Peyer's patch (tissue), 4 donors: ENCODE measurements around the gene UBE2F. TPM values are rescaled to one million over a fixed set of nuclear protein-coding genes. Genes with fewer than 3 reads are reported as not detected.
"Not testable (repeated sequence)": the region's sequence is repeated elsewhere in the genome, so short reads cannot be mapped to it uniquely, and the experiment has no call there.

ENCODE experiments used
- DNase-seq, 3 donors: peaks; one replicate each; pipeline ENCODE4 v3.0.0-alpha.2; 2017 to 2019
- H3K27ac ChIP-seq, 4 donors: fragments of 200-600 bp; sonication (generic); one replicate each; pipeline ENCODE4 v1.5.1; 2016 to 2019
- H3K27me3 ChIP-seq, 2 donors: fragments of 200-600 bp; sonication (generic); one replicate each; pipeline ENCODE4 v1.5.1; 2019
- H3K36me3 ChIP-seq, 3 donors: fragments of 200-600 bp; sonication (generic); one replicate each; pipeline ENCODE4 v1.5.1; 2016 to 2019
- H3K4me1 ChIP-seq, 4 donors: fragments of 200-600 bp; sonication (generic); one replicate each; pipeline ENCODE4 v1.5.1; 2016 to 2019
- H3K4me3 ChIP-seq, 4 donors: fragments of 200-600 bp; sonication (generic); 1 replicate in 3 of 4; 2 replicates in 1 of 4; pipeline ENCODE4 v1.5.1; 2016 to 2019; ENCODE audit warnings: mild to moderate bottlenecking in 1 of 4
- H3K9me3 ChIP-seq, 4 donors: fragments of 200-600 bp; sonication (generic); one replicate each; pipeline ENCODE4 v1.5.1; 2016 to 2019; ENCODE audit warnings: mild to moderate bottlenecking in 1 of 4
- POLR2A ChIP-seq, 2 donors: fragments of 450-650 bp; IDR thresholded peaks; one replicate each; pipeline ENCODE4 v1.5.1; 2017; ENCODE audit warnings: antibody characterized with exemption in 2 of 2, mild to moderate bottlenecking in 2 of 2, moderate library complexity in 2 of 2
- total RNA-seq, 4 donors: library from RNA; depleted of rRNA; stranded (reverse); fragments of >200 nt; gene quantifications; one replicate each; pipeline ENCODE4 v1.1.0, GENCODE V29; 2016
- TF ChIP-seq, protein P1 (sequence below), 6 experiments: fragments of 450-650 bp in 4 of 6; fragments of 200-600 bp in 2 of 6; sonication (generic) in 1 of 6; IDR thresholded peaks; one replicate each; pipeline ENCODE4 v1.5.1; 2017 to 2019; ENCODE audit warnings: antibody characterized with exemption in 6 of 6, mild to moderate bottlenecking in 3 of 6, moderate library complexity in 1 of 6

Gene UBE2F
- total RNA-seq, 4 donors from 2014 or later: 21.5 to 67.7 (median 50.3) TPM

GRCh38 chr2:237964578-237965404 is 2.0 kb upstream of the UBE2F start:
- Histone ChIP-seq H3K27me3 (no peaks in the 10 kb centered on the region), H3K4me3 (no peak overlapping the region), H3K9me3 (peaks cover 0 to 15% (median 6%) of the 10 kb centered on the region in 4 donors), H3K36me3 (no peaks in the 10 kb centered on the region), H3K27ac (peak overlapping the region in 3 of 4 donors; percentile 37 to 83 (median 79)), H3K4me1 (peaks cover 0 to 27% (median 12%) of the 10 kb centered on the region in 4 donors)
- DNase-seq: peak in 2 of 3 donors; percentile 82 to 87
- TF ChIP-seq, protein P1, sequence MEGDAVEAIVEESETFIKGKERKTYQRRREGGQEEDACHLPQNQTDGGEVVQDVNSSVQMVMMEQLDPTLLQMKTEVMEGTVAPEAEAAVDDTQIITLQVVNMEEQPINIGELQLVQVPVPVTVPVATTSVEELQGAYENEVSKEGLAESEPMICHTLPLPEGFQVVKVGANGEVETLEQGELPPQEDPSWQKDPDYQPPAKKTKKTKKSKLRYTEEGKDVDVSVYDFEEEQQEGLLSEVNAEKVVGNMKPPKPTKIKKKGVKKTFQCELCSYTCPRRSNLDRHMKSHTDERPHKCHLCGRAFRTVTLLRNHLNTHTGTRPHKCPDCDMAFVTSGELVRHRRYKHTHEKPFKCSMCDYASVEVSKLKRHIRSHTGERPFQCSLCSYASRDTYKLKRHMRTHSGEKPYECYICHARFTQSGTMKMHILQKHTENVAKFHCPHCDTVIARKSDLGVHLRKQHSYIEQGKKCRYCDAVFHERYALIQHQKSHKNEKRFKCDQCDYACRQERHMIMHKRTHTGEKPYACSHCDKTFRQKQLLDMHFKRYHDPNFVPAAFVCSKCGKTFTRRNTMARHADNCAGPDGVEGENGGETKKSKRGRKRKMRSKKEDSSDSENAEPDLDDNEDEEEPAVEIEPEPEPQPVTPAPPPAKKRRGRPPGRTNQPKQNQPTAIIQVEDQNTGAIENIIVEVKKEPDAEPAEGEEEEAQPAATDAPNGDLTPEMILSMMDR (IDR thresholded peaks at IDR 0.05): peak in 1 of 6 experiments; percentile 49
- peak in 1 of 2 donors; percentile 60 for TF ChIP-seq POLR2A (IDR thresholded peaks at IDR 0.05)

- Histone ChIP-seq H3K4me1 (peaks cover 0 to 27% (median 12%) of the 10 kb centered on the region in 4 donors), H3K9me3 (peaks cover 0 to 15% (median 6%) of the 10 kb centered on the region in 4 donors), H3K27ac (peak overlapping the region; percentile 37 to 83 (median 78)), H3K4me3 (peak overlapping the region in 3 of 4 donors; percentile 39 to 78 (median 69))
- not testable (repeated sequence) for H3K36me3 ChIP-seq, DNase-seq, H3K27me3 ChIP-seq
Measured at GRCh38 chr2:237965844-237966243, 970 bp upstream of the UBE2F start.

GRCh38 chr2:237966250-237966564 is 607 bp upstream of the UBE2F start:
- TF ChIP-seq, protein P1 (IDR thresholded peaks at IDR 0.05): no peak
- TF ChIP-seq POLR2A (IDR thresholded peaks at IDR 0.05): no peak
- no peak for DNase-seq

DNA sequence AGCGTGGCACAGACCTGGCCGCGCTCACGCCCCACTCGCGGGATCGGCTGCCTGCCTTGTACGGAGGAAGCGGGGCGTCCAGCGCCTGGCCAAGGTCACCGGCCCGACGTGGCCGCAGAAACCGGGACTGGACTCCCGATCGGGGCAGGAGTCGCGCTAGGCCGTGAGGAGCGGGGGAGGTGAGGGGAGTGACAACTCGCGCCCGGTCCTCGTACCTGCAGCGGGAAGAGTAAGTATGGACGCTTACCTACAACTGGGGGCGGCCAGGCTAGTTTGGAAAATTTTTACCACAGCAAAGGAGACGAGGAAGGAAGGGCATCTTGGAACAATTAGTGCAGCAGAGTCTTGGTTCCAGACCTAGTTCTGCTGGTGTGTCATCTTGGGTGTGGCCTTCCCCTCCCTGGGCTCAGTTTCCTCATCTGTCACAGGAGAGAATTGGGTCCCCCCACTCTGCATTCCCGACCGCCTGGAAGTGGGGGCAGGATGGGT is 693 bp downstream of the UBE2F start:
- no peaks in the 10 kb centered on the region for H3K27me3 ChIP-seq
- TF ChIP-seq, protein P1 (IDR thresholded peaks at IDR 0.05): no peak
- H3K4me1 ChIP-seq: peaks cover 0 to 27% (median 12%) of the 10 kb centered on the region in 4 donors
- DNase-seq: peak in 2 of 3 donors; percentile 56 to 67
- H3K4me3 ChIP-seq: peak overlapping the region; percentile 56 to 93 (median 74)
- H3K9me3 ChIP-seq: peaks cover 0 to 6% (median 2%) of the 10 kb centered on the region in 4 donors
- peak overlapping the region; percentile 40 to 76 (median 63) for H3K27ac ChIP-seq
- no peaks in the 10 kb centered on the region for H3K36me3 ChIP-seq

More at GRCh38 chr2:237966250-237966564, 607 bp upstream of the UBE2F start:
- no peaks in the 10 kb centered on the region for H3K36me3 ChIP-seq
- H3K27me3 ChIP-seq: no peaks in the 10 kb centered on the region
- H3K4me3 ChIP-seq: peak overlapping the region; percentile 39 to 93 (median 74)
- H3K4me1 ChIP-seq: peaks cover 0 to 27% (median 12%) of the 10 kb centered on the region in 4 donors
- H3K9me3 ChIP-seq: peaks cover 0 to 15% (median 6%) of the 10 kb centered on the region in 4 donors
- peak overlapping the region; percentile 37 to 79 (median 76) for H3K27ac ChIP-seq

GRCh38 chr2:237968048-237968862 is 1.4 kb downstream of the UBE2F start:
- H3K4me3 ChIP-seq: peak overlapping the region; percentile 56 to 93 (median 74)
- TF ChIP-seq, protein P1 (IDR thresholded peaks at IDR 0.05): no peak
- no peak for TF ChIP-seq POLR2A (IDR thresholded peaks at IDR 0.05)

More at GRCh38 chr2:237968048-237968862, 1.4 kb downstream of the UBE2F start:
- Histone ChIP-seq H3K27ac (peak overlapping the region; percentile 19 to 76 (median 56)), H3K9me3 (no peaks in the 10 kb centered on the region), H3K4me1 (peaks cover 0 to 27% (median 12%) of the 10 kb centered on the region in 4 donors), H3K36me3 (peaks cover 0 to 4% (median 0%) of the 10 kb centered on the region in 3 donors), H3K27me3 (no peaks in the 10 kb centered on the region)
- peak in 2 of 3 donors; percentile 54 to 70 for DNase-seq
